AG04450 (cell line): ENCODE results near the gene RMND1. TPM values are rescaled to one million over a fixed set of nuclear protein-coding genes. Genes with fewer than 3 reads are reported as not detected.

Experiments used
- CTCF ChIA-PET: fragments of 300-600, 350-600 bp; formaldehyde crosslinking; extraction: SDS; loops from one replicate; lab custom pipeline; 2022; ENCODE audit warnings: antibody characterized with exemption, inconsistent platforms; lab: Charles Lee
- POLR2A ChIA-PET: fragments of 350-600 bp; formaldehyde crosslinking; extraction: SDS; loops from one replicate; lab custom pipeline; 2021; ENCODE audit warnings: antibody characterized with exemption, inconsistent platforms; lab: Yijun Ruan, JAX
- DNase-seq: peaks from one replicate; pipeline ENCODE4 v3.0.0-alpha.2; 2011; ENCODE audit warnings: low read depth, low spot score
- H3K27ac ChIP-seq: one replicate; pipeline ENCODE4 v1.5.1; 2012; ENCODE audit warnings: low read depth, low read length, control low read depth
- H3K27me3 ChIP-seq: one replicate; pipeline ENCODE4 v1.6.0; 2012; ENCODE audit warnings: low read length; ENCODE audit not compliant: control insufficient read depth, insufficient read depth
- H3K4me3 ChIP-seq: 2 replicates; pipeline ENCODE4 v1.5.1; 2011; ENCODE audit warnings: mild to moderate bottlenecking, low read depth, low read length, control low read depth
- H3K9me3 ChIP-seq: 2 replicates; pipeline ENCODE4 v1.5.1; 2012; ENCODE audit warnings: low read length; ENCODE audit not compliant: control insufficient read depth, insufficient read depth
- polyA plus RNA-seq: library from polyadenylated mRNA; depleted of rRNA; stranded (reverse); fragments of >200 nt; gene quantifications from 2 replicates; pipeline ENCODE4 v1.2.3, GENCODE V29; 2011
- TF ChIP-seq, protein P1 (sequence below): IDR thresholded peaks from 2 replicates; pipeline ENCODE4 v1.5.1; 2011; ENCODE audit warnings: low read depth, low read length, control low read depth, inconsistent platforms

The RMND1 gene
- polyA plus RNA-seq, 1 experiment, result 27.8 TPM

- H3K9me3 ChIP-seq, result no peaks in the 10 kb centered on the region; the same call in 1 of the 2 replicates
- ChIA-PET POLR2A (no interaction called here), CTCF (no interaction called here)
- H3K27ac ChIP-seq, result no peak overlapping the region
- H3K4me3 ChIP-seq, result no peak overlapping the region
- H3K27me3 ChIP-seq, result peaks cover 2% of the 10 kb centered on the region
- TF ChIP-seq, protein P1, sequence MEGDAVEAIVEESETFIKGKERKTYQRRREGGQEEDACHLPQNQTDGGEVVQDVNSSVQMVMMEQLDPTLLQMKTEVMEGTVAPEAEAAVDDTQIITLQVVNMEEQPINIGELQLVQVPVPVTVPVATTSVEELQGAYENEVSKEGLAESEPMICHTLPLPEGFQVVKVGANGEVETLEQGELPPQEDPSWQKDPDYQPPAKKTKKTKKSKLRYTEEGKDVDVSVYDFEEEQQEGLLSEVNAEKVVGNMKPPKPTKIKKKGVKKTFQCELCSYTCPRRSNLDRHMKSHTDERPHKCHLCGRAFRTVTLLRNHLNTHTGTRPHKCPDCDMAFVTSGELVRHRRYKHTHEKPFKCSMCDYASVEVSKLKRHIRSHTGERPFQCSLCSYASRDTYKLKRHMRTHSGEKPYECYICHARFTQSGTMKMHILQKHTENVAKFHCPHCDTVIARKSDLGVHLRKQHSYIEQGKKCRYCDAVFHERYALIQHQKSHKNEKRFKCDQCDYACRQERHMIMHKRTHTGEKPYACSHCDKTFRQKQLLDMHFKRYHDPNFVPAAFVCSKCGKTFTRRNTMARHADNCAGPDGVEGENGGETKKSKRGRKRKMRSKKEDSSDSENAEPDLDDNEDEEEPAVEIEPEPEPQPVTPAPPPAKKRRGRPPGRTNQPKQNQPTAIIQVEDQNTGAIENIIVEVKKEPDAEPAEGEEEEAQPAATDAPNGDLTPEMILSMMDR, result no peak
- no peak for DNase-seq
Observed at GRCh38 chr6:151495380-151495779, 43.5 kb upstream of the RMND1 start.

GRCh38 chr6:151494936-151495320 is 43.0 kb upstream of the RMND1 start:
- TF ChIP-seq, protein P1, result no peak
- no peak for DNase-seq
- ChIA-PET CTCF (interaction anchor here (1.3 kb wide), 1 partner anchor 57 kb away, joined by 3 read pairs; no protein-coding TSS in a partner anchor), POLR2A (no interaction called here)
- no peak overlapping the region for H3K27ac ChIP-seq
- no peaks in the 10 kb centered on the region; the same call in 1 of the 2 replicates for H3K9me3 ChIP-seq
- H3K27me3 ChIP-seq, result peaks cover 2% of the 10 kb centered on the region
- H3K4me3 ChIP-seq, result peak overlapping the region; percentile 67

DNA sequence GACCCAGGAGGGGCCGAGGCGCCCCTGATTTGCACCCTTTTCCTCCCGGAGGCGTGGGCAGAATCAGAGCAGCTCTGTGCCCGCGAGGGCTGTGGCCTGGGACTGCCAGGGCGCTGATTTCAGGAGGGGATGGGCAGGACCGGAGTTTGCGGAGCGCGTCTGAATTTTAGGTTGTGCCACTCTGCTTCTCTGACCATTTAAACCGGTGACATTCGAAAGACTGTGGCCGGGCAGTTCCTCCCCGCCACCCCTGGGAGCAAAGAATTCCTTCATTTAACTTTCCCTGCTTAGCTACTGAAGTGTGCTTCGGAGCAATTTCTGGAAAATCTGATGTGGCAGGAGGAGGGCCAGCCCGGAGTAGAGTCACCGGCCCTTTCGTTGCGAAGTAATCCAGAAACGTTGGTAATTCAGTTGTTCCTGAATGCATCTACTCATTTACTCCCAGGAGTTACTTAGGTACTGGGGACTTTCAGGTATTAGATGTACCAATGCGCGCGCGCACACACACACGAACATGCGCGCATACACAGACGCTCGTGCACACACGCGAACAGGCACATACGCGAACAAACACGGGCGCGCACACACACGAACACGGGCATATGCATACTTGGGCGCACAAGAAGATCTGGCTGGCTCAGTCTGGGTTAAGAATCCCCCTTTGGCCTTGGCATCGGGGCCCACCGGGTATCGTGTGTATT is 42.5 kb upstream of the RMND1 start:
- CTCF ChIA-PET, result interaction anchor here (0.6 to 1.3 kb wide), 2 partner anchors 13 to 57 kb away, joined by 3 to 7 read pairs; no protein-coding TSS in a partner anchor
- no peak overlapping the region for H3K27ac ChIP-seq
- no peaks in the 10 kb centered on the region; the same call in 1 of the 2 replicates for H3K9me3 ChIP-seq
- peaks cover 2% of the 10 kb centered on the region for H3K27me3 ChIP-seq
- peak overlapping the region; percentile 67 for H3K4me3 ChIP-seq
- TF ChIP-seq, protein P1, result no peak
- POLR2A ChIA-PET, result no interaction called here
- DNase-seq, result no peak

- no peak for DNase-seq
- POLR2A ChIA-PET, result no interaction called here
- Histone ChIP-seq H3K9me3 (no peaks in the 10 kb centered on the region; the same call in 1 of the 2 replicates), H3K4me3 (peak within 1 kb of the TSS; percentile 67), H3K27ac (no peak within 1 kb of the TSS), H3K27me3 (peaks cover 2% of the 10 kb centered on the region)
- CTCF ChIA-PET, result interaction anchor here (0.6 to 1.3 kb wide), 2 partner anchors 14 to 56 kb away, joined by 3 to 7 read pairs; no protein-coding TSS in a partner anchor
- TF ChIP-seq, protein P1, result no peak
Observed at GRCh38 chr6:151493804-151494234, 41.9 kb upstream of the RMND1 start, which contains the start of gene CCDC170. Gene CCDC170 (plus strand): TSS chr6:151494017. CDS start chr6:151494129, 112 bp downstream.

- no peak for DNase-seq
- TF ChIP-seq, protein P1, result no peak
- CTCF ChIA-PET, result interaction anchor here (0.9 kb wide), 1 partner anchor 15 kb away, joined by 4 read pairs; no protein-coding TSS in a partner anchor
- H3K4me3 ChIP-seq, result peak overlapping the region; percentile 67
- POLR2A ChIA-PET, result no interaction called here
- H3K27me3 ChIP-seq, result peaks cover 2% of the 10 kb centered on the region
- no peaks in the 10 kb centered on the region; the same call in 1 of the 2 replicates for H3K9me3 ChIP-seq
- H3K27ac ChIP-seq, result no peak overlapping the region
Observed at GRCh38 chr6:151493161-151493803, 41.4 kb upstream of the RMND1 start.
